WI38 (cell line): ENCODE measurements around the gene DRD5.

Experiments
- H3K4me3 ChIP-seq: 2 replicates; pipeline ENCODE4 v1.5.1; 2011; ENCODE audit warnings: low read depth, mild to moderate bottlenecking, control low read depth, low read length
- TF ChIP-seq, protein P1 (sequence below): IDR thresholded peaks from 2 replicates; pipeline ENCODE4 v1.5.1; 2012; ENCODE audit warnings: low read depth, mild to moderate bottlenecking, control low read depth, low read length

The DRD5 gene

DNA sequence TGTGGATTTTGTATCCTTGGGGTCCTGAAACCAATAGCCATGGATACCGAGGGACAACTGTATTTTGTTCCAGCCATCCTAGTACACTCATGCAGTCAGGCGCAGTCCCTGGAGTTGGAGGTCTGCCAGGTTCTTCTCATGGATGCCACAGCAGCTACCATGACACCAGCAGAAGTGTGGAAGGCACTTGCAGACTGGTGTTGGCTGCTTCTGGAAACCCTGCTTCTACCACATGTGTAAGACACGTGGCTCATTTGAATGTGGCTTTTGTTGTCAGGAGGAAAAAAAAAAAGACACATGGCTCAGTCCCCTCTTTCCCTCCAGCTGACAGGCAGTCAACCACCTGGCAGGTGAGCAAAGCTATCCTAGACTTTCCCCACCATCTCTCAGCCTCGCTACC lies 19.4 kb downstream of the DRD5 start:
- H3K4me3 ChIP-seq: no peak overlapping the region
- TF ChIP-seq, protein P1, sequence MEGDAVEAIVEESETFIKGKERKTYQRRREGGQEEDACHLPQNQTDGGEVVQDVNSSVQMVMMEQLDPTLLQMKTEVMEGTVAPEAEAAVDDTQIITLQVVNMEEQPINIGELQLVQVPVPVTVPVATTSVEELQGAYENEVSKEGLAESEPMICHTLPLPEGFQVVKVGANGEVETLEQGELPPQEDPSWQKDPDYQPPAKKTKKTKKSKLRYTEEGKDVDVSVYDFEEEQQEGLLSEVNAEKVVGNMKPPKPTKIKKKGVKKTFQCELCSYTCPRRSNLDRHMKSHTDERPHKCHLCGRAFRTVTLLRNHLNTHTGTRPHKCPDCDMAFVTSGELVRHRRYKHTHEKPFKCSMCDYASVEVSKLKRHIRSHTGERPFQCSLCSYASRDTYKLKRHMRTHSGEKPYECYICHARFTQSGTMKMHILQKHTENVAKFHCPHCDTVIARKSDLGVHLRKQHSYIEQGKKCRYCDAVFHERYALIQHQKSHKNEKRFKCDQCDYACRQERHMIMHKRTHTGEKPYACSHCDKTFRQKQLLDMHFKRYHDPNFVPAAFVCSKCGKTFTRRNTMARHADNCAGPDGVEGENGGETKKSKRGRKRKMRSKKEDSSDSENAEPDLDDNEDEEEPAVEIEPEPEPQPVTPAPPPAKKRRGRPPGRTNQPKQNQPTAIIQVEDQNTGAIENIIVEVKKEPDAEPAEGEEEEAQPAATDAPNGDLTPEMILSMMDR: no peak

- TF ChIP-seq, protein P1: no peak
- no peak overlapping the region for H3K4me3 ChIP-seq
Measured at GRCh38 chr4:9804918-9805317, 23.5 kb downstream of the DRD5 start.

- TF ChIP-seq, protein P1: no peak
- H3K4me3 ChIP-seq: no peak overlapping the region
Measured at GRCh38 chr4:9808077-9808476, 26.6 kb downstream of the DRD5 start.

DNA sequence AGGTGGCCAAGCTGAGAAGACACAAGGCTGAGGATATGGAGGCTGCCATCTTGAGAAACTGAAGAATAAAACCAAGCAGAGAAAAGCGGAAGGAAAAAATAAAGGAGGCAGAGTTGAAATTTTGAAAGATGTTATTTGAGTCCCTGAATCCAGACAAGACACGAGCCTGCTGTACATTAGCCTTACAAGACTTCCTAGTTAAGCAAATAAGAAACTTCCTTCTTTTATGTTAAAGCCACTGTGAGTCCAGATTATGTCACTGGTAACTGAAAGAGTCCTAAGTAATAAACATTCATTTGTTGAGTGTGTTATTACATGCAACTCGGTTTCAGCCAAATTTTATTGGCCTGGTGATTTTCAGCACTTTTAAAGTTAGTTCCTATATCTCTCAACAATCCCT lies 30.4 kb downstream of the DRD5 start:
- TF ChIP-seq, protein P1: no peak
- H3K4me3 ChIP-seq: no peak overlapping the region

GRCh38 chr4:9812501-9813340 lies 31.3 kb downstream of the DRD5 start:
- TF ChIP-seq, protein P1: no peak
- H3K4me3 ChIP-seq: no peak overlapping the region

GRCh38 chr4:9816285-9816684 lies 34.9 kb downstream of the DRD5 start:
- H3K4me3 ChIP-seq: no peak overlapping the region
- TF ChIP-seq, protein P1: no peak

DNA sequence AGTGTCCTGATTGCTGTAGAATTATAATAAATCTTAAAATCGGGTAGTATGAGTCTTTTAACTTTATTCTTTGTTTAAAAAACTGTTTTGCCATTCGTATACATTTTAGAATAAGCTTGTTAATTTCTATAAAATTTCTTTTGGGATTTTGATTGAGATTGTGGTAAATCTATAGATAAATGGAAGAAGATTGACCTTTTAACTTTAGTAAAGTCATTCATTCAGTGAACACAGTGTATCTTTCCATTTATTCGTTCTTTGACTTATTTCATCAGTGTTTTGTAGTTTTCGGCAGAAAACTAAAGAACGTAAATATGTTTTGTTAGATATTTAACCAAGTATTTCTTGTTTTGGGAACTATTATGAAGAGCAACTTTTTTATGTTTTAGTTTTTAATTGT lies 38.9 kb downstream of the DRD5 start:
- TF ChIP-seq, protein P1: no peak
- no peak overlapping the region for H3K4me3 ChIP-seq
